ENCODE results near the gene AAMP. TPM values are rescaled to one million over a fixed set of nuclear protein-coding genes. Genes with fewer than 3 reads are reported as not detected.

The AAMP gene
- total and polyA plus RNA-seq, 2 experiments from 2014 or later: 90.8 to 203 TPM

DNA sequence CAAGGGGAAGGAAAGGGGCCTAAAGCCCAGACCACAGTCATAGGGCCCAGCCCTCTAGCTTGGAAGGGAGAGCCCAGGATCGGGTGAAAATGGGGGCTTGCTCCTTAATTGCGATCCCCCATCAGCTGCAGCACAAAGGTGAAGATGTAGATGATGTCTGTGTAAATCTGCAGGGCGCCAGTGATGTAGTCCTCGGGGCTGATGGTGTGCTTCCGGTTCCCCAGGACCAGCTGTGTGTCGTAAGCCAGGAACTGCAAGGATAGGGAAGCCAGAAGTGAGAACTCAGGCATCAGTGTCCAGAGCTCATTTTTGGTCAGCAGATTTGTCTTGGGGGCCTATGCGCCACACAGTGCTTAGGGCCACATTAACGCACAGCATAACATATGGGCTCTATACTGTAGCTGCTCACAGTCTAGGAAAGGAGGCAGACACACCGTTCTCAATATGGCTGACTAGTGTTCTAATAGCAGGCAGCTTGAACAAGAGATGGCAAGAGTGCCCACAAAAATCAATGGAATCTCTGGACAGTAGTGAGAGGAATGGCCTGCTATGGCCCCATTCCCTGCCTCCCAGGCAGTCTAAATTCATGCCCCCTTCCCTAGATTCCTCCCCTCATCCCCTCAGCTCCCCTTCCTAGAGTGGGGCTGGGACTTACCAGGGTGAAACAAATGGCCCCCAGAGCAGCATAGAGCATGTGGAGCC, 5.6 kb upstream of the AAMP start (continued):
- TF ChIP-seq, protein P1, sequence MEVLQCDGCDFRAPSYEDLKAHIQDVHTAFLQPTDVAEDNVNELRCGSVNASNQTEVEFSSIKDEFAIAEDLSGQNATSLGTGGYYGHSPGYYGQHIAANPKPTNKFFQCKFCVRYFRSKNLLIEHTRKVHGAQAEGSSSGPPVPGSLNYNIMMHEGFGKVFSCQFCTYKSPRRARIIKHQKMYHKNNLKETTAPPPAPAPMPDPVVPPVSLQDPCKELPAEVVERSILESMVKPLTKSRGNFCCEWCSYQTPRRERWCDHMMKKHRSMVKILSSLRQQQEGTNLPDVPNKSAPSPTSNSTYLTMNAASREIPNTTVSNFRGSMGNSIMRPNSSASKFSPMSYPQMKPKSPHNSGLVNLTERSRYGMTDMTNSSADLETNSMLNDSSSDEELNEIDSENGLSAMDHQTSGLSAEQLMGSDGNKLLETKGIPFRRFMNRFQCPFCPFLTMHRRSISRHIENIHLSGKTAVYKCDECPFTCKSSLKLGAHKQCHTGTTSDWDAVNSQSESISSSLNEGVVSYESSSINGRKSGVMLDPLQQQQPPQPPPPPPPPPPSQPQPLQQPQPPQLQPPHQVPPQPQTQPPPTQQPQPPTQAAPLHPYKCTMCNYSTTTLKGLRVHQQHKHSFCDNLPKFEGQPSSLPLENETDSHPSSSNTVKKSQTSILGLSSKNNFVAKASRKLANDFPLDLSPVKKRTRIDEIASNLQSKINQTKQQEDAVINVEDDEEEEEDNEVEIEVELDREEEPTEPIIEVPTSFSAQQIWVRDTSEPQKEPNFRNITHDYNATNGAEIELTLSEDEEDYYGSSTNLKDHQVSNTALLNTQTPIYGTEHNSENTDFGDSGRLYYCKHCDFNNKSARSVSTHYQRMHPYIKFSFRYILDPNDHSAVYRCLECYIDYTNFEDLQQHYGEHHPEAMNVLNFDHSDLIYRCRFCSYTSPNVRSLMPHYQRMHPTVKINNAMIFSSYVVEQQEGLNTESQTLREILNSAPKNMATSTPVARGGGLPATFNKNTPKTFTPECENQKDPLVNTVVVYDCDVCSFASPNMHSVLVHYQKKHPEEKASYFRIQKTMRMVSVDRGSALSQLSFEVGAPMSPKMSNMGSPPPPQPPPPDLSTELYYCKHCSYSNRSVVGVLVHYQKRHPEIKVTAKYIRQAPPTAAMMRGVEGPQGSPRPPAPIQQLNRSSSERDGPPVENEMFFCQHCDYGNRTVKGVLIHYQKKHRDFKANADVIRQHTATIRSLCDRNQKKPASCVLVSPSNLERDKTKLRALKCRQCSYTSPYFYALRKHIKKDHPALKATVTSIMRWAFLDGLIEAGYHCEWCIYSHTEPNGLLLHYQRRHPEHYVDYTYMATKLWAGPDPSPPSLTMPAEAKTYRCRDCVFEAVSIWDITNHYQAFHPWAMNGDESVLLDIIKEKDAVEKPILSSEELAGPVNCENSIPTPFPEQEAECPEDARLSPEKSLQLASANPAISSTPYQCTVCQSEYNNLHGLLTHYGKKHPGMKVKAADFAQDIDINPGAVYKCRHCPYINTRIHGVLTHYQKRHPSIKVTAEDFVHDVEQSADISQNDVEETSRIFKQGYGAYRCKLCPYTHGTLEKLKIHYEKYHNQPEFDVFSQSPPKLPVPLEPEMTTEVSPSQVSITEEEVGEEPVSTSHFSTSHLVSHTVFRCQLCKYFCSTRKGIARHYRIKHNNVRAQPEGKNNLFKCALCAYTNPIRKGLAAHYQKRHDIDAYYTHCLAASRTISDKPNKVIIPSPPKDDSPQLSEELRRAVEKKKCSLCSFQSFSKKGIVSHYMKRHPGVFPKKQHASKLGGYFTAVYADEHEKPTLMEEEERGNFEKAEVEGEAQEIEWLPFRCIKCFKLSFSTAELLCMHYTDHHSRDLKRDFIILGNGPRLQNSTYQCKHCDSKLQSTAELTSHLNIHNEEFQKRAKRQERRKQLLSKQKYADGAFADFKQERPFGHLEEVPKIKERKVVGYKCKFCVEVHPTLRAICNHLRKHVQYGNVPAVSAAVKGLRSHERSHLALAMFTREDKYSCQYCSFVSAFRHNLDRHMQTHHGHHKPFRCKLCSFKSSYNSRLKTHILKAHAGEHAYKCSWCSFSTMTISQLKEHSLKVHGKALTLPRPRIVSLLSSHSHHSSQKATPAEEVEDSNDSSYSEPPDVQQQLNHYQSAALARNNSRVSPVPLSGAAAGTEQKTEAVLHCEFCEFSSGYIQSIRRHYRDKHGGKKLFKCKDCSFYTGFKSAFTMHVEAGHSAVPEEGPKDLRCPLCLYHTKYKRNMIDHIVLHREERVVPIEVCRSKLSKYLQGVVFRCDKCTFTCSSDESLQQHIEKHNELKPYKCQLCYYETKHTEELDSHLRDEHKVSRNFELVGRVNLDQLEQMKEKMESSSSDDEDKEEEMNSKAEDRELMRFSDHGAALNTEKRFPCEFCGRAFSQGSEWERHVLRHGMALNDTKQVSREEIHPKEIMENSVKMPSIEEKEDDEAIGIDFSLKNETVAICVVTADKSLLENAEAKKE (CRISPR knock-in tag; IDR thresholded peaks at IDR 0.05): no peak
- TF ChIP-seq ZNF114 (CRISPR knock-in tag; IDR thresholded peaks at IDR 0.05) (no peak), POLR2AphosphoS5 (IDR thresholded peaks at IDR 0.05; ENCODE audit: low read depth) (no peak), CREB1 (CRISPR knock-in tag; IDR thresholded peaks at IDR 0.05; ENCODE audit: low read depth) (no peak), EZH2phosphoT487 (IDR thresholded peaks at IDR 0.05; ENCODE audit: unreplicated experiment) (no peak)

DNA sequence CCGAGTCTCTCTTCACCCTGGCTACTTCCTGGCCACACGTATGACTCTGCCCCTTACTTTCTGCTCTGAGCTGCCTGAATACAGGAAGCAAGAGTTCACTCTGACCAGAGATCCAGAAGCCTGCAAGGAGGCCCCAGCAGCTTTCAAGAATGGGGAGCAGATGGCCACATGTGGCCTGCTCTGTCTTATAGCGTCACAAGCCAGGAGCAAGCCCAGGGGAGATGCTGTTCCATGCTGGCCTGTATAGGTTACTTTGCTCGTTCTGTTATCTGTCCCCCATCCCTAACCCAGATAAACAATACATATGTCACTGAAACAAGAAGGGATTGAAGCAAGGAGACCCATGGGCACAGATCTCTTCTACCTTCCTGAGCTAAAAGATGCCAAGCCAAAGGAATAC, 4.6 kb upstream of the AAMP start:
- peaks cover 10% of the 10 kb centered on the region for H3K36me3 ChIP-seq (ENCODE audit: insufficient read depth)
- peaks cover 17% of the 10 kb centered on the region for H3K27me3 Mint-ChIP-seq (ENCODE audit: insufficient read depth, low read depth, poor library complexity)
- H3K4me1 ChIP-seq (ENCODE audit: insufficient read depth): peaks cover 7% of the 10 kb centered on the region; the same call in 1 of the 2 replicates
- H3K36me3 Mint-ChIP-seq (ENCODE audit: low read depth): peaks cover 28% of the 10 kb centered on the region
- no peak overlapping the region for H3K27ac Mint-ChIP-seq
- H4K20me1 ChIP-seq (replicated peaks; ENCODE audit: insufficient read depth): no peaks in the 10 kb centered on the region
- H3K79me2 ChIP-seq (replicated peaks; ENCODE audit: insufficient read depth): peaks cover 2% of the 10 kb centered on the region; the same call in 1 of the 2 replicates
- H3K27me3 ChIP-seq (ENCODE audit: insufficient read depth): no peaks in the 10 kb centered on the region
- H3K4me3 Mint-ChIP-seq: no peak overlapping the region
- no peak overlapping the region for H2AFZ ChIP-seq
- H3K27ac ChIP-seq (ENCODE audit: low read depth): no peak overlapping the region
- peaks cover 19% of the 10 kb centered on the region for H3K4me1 Mint-ChIP-seq
- DNase-seq (ENCODE audit: low spot score) (no peak), ATAC-seq (no peak)
- no peak overlapping the region for H3K4me2 ChIP-seq
- no peaks in the 10 kb centered on the region for H3K9me2 ChIP-seq (ENCODE audit: insufficient read depth)
- no peaks in the 10 kb centered on the region for H3K9me3 Mint-ChIP-seq
- TF ChIP-seq EZH2phosphoT487 (IDR thresholded peaks at IDR 0.05; ENCODE audit: unreplicated experiment): no peak
- TF ChIP-seq ZNF331 (CRISPR knock-in tag; IDR thresholded peaks at IDR 0.05; ENCODE audit: low read depth): no peak
- TF ChIP-seq, protein P1 (CRISPR knock-in tag; IDR thresholded peaks at IDR 0.05): no peak
- no peak overlapping the region for H3K4me3 ChIP-seq
- no peaks in the 10 kb centered on the region for H3F3A ChIP-seq (replicated peaks; ENCODE audit: low read depth)

Measured in GM23338 (cell line).